Uterus (tissue), 4 donors: ENCODE results near the gene ADARB2. TPM values are rescaled to one million over a fixed set of nuclear protein-coding genes. Genes with fewer than 3 reads are reported as not detected.

Experiments
- DNase-seq, 2 donors: peaks; one replicate each; pipeline ENCODE4 v3.0.0-alpha.2; 2019 to 2020
- H3K27ac ChIP-seq, 2 donors: fragments of 200-600 bp; sonication (generic); 1 replicate in 1 of 2; 2 replicates in 1 of 2; pipeline ENCODE4 v1.5.1; 2016 to 2018
- H3K27me3 ChIP-seq, 2 donors: fragments of 200-600 bp; sonication (generic); one replicate each; pipeline ENCODE4 v1.5.1; 2018 to 2019; ENCODE audit warnings: control low read depth in 1 of 2
- H3K36me3 ChIP-seq, 2 donors: fragments of 200-600 bp; sonication (generic); one replicate each; pipeline ENCODE4 v1.5.1; 2019; ENCODE audit warnings: control low read depth in 1 of 2
- H3K4me1 ChIP-seq, 2 donors: fragments of 200-600 bp; sonication (generic); one replicate each; pipeline ENCODE4 v1.5.1; 2018 to 2019; ENCODE audit warnings: control low read depth in 1 of 2
- H3K4me3 ChIP-seq, 2 donors: fragments of 200-600 bp; sonication (generic); 1 replicate in 1 of 2; 2 replicates in 1 of 2; pipeline ENCODE4 v1.5.1; 2018 to 2019; ENCODE audit warnings: mild to moderate bottlenecking in 1 of 2
- H3K9me3 ChIP-seq, 2 donors: fragments of 200-600 bp; sonication (generic); one replicate each; pipeline ENCODE4 v1.5.1; 2019; ENCODE audit warnings: control low read depth in 1 of 2
- CTCF ChIP-seq, 4 experiments: fragments of 200-600 bp in 2 of 4; fragments of 450-650 bp in 2 of 4; sonication (generic) in 2 of 4; IDR thresholded peaks; one replicate each; pipeline ENCODE4 v1.5.1; 2016 to 2019; ENCODE audit warnings: antibody characterized with exemption in 4 of 4, mild to moderate bottlenecking in 2 of 4, moderate library complexity in 1 of 4
- POLR2A ChIP-seq, 2 donors: fragments of 450-650 bp; IDR thresholded peaks; one replicate each; pipeline ENCODE4 v1.6.1; 2016; ENCODE audit warnings: antibody characterized with exemption in 2 of 2, mild to moderate bottlenecking in 1 of 2, moderate library complexity in 1 of 2
- intact Hi-C: fragments of 100-400 bp; cut with DNase I; formaldehyde crosslinking; loops from one replicate; pipeline ENCODE4 v1.15.1; 2023; ENCODE audit warnings: low total_unique reads
- total RNA-seq, 4 donors: library from RNA; depleted of rRNA in 3 of 4; stranded (reverse); fragments of >200 nt in 3 of 4; gene quantifications; one replicate each; pipeline versions ENCODE4 v1.1.0 to v1.2.4, GENCODE V29; 2014 to 2023
- donor health status: DM: yes; HTN: yes; CAD: no.

The ADARB2 gene
- total RNA-seq, 4 donors from 2014 or later, result 0.76 to 2.6 (median 2.0) TPM; not detected in 1

- no peaks in the 10 kb centered on the region for H3K36me3 ChIP-seq
- intact Hi-C loops, result no loop called here
- DNase-seq, result no peak
- H3K4me1 ChIP-seq, result no peaks in the 10 kb centered on the region
- no peaks in the 10 kb centered on the region for H3K27me3 ChIP-seq
- peaks cover 0 to under 1% of the 10 kb centered on the region in 2 donors for H3K9me3 ChIP-seq
- no peak overlapping the region for H3K4me3 ChIP-seq
- TF ChIP-seq CTCF (IDR thresholded peaks at IDR 0.05) (no peak), POLR2A (IDR thresholded peaks at IDR 0.05) (no peak)
- H3K27ac ChIP-seq, result no peak overlapping the region
Observed at GRCh38 chr10:1150638-1150955, 586.7 kb downstream of the ADARB2 start.

GRCh38 chr10:1149793-1150637 lies 587.3 kb downstream of the ADARB2 start:
- intact Hi-C loops, result no loop called here
- Histone ChIP-seq H3K4me1 (no peaks in the 10 kb centered on the region), H3K36me3 (no peaks in the 10 kb centered on the region), H3K4me3 (no peak overlapping the region), H3K27me3 (no peaks in the 10 kb centered on the region), H3K9me3 (peaks cover 0 to 2% of the 10 kb centered on the region in 2 donors), H3K27ac (no peak overlapping the region)
- TF ChIP-seq POLR2A (IDR thresholded peaks at IDR 0.05), result no peak
- no peak for TF ChIP-seq CTCF (IDR thresholded peaks at IDR 0.05)
- no peak for DNase-seq

- no peak for TF ChIP-seq POLR2A (IDR thresholded peaks at IDR 0.05)
- TF ChIP-seq CTCF (IDR thresholded peaks at IDR 0.05), result no peak
- intact Hi-C loops, result no loop called here
- no peak overlapping the region for H3K27ac ChIP-seq
- no peak for DNase-seq
- H3K4me1 ChIP-seq, result no peaks in the 10 kb centered on the region
- no peaks in the 10 kb centered on the region for H3K27me3 ChIP-seq
- H3K36me3 ChIP-seq, result no peaks in the 10 kb centered on the region
- no peak overlapping the region for H3K4me3 ChIP-seq
- peaks cover 0 to 2% of the 10 kb centered on the region in 2 donors for H3K9me3 ChIP-seq
Observed at GRCh38 chr10:1148855-1149605, 588.3 kb downstream of the ADARB2 start.

DNA sequence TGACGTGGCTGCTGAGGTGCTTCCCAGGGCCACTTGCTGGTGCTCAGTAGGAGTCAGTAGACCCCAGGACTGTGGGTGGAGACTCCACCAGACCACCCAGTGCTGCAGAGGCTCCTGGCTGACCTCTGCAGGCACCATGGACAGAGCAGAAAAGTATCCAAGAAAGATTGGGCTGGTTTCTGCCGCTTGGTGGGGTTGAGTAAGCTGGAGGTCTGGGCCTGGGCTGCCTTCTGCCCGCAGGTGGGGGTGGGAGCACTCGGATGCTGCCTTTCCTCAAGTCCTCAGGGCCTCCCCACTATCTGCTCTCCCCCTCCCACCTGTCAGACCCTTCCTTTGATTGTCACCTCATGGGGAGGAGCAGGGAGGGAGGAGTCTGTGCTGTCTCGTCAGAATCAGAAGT lies 589.5 kb downstream of the ADARB2 start:
- Histone ChIP-seq H3K4me1 (no peaks in the 10 kb centered on the region), H3K27ac (no peak overlapping the region), H3K27me3 (no peaks in the 10 kb centered on the region), H3K36me3 (no peaks in the 10 kb centered on the region), H3K4me3 (no peak overlapping the region), H3K9me3 (peaks cover 0 to 2% of the 10 kb centered on the region in 2 donors)
- intact Hi-C loops, result no loop called here
- TF ChIP-seq POLR2A (IDR thresholded peaks at IDR 0.05) (no peak), CTCF (IDR thresholded peaks at IDR 0.05) (no peak)
- no peak for DNase-seq

DNA sequence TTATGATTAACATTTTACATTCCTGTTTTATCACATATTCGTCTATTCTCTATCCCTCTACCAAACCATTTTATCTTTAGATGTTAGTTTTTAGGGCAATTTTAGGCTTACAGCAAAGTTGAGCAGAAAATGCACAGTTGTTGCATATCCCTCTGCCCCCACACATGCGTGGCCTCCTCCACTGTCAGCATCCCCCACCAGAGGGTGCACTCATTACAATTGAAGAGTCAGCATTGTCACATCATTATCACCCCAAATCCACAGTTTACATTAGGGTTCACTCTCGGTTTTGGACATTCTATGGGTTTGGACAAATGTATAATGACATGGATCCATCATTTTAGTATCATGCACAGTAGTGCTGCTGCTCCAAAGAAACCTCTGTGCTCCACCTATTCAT lies 594.7 kb downstream of the ADARB2 start:
- no peak for DNase-seq
- TF ChIP-seq POLR2A (IDR thresholded peaks at IDR 0.05) (no peak), CTCF (IDR thresholded peaks at IDR 0.05) (no peak)
- intact Hi-C loops, result no loop called here

More for the DNA sequence above, 594.7 kb downstream of the ADARB2 start:
- no peak overlapping the region for H3K4me3 ChIP-seq
- no peak overlapping the region for H3K27ac ChIP-seq
- H3K9me3 ChIP-seq, result peaks cover 0 to 2% of the 10 kb centered on the region in 2 donors
- H3K36me3 ChIP-seq, result no peaks in the 10 kb centered on the region
- H3K4me1 ChIP-seq, result no peaks in the 10 kb centered on the region
- no peaks in the 10 kb centered on the region for H3K27me3 ChIP-seq
